HG03039 (cell line): ENCODE measurements around the gene SLC24A3.
"Not testable (repeated sequence)": the region's sequence is repeated elsewhere in the genome, so short reads cannot be mapped to it uniquely, and the experiment has no call there.

ENCODE experiments used
- ATAC-seq: cut with Tn5 transposase; IDR thresholded peaks from one replicate; pipeline ENCODE4 v1.9.1; 2021; ENCODE audit warnings: mild to moderate bottlenecking, moderate library complexity; ENCODE audit not compliant: unreplicated experiment

The SLC24A3 gene

DNA sequence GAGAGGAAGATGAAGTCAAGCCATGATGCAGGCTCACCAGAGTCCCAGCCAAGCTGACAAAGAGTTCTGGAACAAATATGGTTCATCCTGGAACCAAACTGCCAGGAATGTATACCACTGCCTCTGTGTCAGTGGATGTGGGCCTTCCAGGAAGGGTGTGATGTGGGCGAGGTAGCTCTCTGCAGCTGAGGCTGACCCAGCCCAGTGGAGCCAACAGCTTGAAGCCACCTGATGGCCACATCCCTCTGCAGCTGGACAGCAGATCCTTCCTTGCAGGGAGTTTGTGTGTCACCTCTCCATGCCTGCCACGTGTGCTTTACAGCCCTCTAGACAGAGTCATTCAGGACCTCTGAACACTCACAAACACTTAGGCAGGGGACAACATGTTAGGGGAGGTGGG lies 403.6 kb downstream of the SLC24A3 start:
- no peak for ATAC-seq

DNA sequence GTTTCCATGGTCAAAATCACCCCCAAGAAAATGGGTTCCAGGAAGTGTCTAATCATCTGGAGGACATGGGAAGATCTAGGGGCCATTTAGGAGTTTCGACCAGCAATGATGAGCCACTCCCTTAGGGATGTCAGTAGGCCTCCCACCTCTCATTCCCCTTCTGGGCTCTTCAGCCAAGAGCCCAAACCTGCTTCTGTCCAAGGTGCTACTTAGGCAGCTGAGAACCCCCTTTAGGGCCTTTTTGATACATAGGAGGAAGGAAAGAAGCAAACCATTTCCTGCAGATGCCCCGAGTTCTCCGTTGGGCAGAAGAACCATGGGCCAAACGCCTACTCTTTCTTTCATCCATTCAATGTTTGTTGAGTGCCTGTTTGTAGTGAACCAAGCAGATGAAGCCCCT lies 404.2 kb downstream of the SLC24A3 start:
- no peak for ATAC-seq

DNA sequence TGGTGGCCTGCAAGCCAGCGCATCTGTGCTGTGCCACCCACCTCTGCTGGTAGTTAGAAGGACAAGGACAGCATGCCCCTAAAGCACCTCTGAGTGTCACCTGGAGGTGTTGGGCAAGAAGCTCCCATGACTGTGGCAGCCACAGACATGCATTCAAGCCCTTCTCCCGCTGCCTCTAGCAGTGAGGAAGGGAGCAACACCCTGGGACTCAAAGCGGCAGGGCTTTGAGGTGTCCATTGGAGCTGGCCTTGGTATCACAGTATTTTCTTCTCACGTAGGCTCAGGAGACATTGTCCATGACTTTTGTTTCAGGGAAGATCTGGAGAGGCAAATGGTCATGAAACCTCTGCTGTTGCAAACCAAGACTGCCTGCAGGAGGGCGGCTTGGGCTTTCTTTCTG lies 404.8 kb downstream of the SLC24A3 start:
- no peak for ATAC-seq

DNA sequence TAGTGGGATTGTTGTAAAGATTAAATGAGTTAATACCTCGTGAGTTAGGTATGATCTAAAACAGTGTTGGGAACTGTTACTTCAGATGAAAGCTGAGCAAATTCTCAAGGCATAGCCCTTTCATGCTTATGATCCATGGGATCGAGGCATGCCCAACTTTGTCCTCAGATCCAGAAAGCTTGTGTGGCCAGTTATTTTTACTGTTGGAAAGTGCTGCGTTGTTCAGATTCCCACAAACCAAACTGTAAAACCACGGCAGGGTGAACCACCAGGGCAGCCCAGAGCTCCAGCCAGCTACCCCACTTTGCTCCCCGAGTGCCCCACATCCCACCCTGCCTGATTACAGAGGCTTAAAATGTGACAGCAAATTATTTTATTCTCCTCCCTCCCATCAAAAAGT lies 406.3 kb downstream of the SLC24A3 start:
- ATAC-seq, result no peak

DNA sequence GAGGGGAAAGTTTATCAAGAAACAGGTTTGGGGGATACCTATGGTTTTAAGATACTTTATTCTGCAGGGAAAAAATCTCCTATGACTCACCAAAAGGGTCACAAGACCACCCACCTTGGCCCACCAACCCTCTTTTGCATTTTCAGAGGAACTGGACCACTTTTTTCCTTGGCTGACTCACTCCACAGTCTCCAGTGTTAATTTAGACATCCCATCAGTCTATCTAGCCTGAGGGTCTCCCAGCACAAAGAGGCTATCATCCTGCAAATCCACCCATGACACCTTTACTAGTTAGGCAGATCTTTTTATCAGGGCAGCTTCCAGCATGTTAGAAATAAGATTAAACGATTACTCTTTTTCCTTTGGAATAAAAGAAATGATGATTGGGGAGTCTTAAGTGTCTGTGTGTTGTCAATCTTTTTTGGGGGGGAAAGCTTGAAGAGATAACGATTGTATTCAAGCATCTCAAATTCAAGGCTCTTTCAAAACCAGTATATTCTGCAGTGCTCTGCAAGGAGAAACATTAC lies 407.5 kb downstream of the SLC24A3 start:
- no peak for ATAC-seq

DNA sequence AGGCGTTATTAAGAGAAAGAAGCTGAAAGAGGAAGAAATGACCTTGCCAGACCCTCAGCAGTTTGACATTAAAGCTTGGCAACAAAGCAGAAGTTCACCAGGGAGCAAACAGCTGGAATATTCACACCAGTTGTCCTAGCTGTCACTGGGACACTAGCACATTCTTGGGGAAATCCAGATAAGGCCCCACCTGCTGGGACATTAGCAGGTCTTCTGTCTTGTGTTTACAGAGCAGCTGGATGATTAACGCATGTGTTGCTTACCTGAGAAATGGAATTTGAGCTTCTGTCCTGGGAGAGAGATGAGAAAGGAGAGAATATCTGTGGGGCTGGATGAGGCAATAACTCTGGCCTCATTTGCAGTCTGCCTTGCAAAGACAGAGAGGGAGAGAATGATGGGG lies 408.0 kb downstream of the SLC24A3 start:
- no peak for ATAC-seq

DNA sequence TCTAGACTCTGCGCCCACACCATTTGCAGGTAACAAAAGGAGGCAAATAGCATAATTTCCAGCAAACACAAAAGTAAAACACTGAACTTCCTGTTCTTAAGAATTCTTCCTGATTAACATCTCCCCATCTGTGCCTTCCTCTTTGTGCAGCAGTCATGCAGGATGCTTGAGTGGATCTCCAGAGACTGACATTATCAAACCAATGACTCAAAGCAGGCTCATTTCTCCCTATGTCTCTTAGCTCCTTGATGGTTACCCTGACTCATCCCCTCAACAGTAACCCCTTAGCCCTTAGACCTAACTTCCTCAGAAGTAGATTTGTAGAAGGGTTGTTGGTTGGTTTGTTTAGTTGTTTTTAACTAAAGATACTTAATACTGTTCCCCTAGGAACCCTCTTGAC lies 408.6 kb downstream of the SLC24A3 start:
- no peak for ATAC-seq

DNA sequence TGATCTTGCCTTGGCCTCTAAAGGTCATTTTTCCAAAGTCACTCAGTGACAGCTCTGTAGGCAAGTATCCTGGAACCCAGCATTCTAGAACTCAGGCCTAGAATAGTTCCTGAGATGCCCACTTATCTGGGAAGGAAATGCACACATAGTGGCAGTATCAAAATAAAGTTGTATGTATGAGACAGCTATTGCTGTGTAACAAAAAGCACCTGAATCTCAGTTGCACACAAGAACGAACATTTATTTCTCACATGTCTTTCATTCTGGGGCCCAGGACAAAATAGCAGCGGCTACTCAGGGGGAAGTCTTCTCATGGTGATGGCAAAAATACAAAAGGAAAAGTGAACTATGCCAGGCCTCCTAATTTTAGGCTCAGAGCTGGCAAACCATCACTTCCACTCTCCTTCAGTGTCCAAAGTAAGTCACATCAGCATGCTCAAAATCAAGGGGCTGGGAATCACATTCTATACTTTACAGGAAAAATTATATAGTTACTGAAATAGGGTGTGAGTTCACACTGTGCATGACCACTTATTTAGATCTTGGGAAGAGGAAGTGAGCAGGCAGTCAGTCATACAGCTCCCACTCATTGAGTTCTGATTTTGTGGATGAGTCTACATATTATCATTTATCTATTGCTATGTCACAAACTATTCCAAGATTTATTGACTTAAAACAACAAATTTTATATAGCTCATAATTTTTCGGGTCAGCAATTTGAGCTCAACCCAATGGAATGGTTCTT lies 412.0 kb downstream of the SLC24A3 start:
- ATAC-seq, result no peak

DNA sequence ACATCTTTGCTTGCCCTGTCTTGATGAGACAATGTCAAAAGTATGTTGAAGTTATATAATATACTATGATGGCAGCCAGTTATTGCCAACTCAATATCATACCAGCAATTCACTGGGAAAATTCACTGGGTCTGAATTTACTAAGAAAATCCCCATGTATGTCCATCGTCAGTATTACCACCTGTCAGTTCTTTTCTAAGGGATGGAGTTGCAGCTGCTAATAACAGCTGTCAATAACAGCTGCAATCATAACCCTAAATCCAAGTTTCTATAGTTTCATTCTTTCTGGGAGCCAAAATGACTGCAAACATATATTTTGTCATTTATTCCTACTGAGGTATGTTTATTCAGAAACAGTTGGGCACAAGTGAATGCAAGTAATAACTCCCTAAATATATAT lies 413.0 kb downstream of the SLC24A3 start:
- no peak for ATAC-seq

DNA sequence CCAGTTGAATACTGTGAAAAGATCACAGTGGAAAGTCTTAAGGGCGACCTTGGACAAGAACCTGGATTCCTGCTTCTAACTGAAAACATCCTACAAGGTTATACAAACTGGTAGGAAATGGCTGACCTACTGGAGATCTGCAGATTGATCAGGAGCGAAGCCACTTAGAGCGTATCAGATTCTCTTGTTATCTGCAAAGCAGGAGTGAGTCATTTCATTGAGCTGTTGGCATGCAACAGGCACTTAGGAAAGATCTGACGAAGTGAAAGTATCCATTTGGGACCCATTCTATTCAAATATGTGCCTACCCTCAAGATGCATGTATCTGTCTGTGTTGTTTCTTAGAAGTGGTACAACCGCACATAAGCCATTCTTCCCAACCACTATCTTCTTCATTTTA lies 414.5 kb downstream of the SLC24A3 start:
- ATAC-seq, result no peak

DNA sequence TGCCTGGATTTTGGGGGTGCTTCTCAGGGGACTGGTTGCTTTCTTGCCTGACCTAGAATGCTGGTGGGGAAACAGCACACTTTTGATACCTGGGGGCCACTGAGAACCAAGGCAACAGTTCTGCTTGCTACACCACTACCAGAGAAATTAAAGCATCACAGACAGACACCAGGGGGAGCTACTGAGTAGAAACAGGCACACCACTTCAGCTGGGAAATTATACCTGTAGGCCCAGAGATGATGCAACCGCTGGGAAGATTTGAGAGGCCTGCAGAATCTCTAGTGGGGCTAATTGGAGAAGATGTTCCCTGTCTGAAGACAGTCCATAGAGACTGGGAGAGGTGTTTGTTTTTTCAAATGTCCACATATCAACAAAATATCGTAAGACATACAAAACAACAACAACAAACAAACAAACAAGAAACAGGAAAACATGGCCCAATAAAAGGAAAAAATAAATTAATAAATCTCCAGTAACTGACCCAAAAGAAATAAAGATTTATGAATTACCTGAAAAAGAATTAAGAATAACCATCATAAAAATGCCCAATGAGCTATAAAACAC lies 416.2 kb downstream of the SLC24A3 start:
- no peak for ATAC-seq

DNA sequence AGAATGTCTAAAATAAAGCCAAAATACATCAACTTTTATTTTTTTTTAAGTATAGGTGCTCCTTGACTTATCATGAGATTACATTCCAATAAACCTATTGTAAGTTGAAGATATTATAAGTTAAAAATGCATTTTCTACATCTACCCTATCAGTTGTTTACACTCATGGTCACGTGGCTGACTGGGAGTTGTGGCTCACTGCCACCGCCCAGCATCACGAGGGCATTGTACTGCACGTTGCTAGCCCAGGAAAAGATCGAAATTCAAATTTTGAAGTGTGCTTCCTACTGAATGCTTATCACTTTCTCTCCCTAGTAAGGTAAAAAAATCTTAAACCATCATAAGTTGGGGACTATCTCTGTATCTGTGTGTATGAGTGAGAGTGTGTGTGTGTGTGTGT lies 419.0 kb downstream of the SLC24A3 start:
- no peak for ATAC-seq

DNA sequence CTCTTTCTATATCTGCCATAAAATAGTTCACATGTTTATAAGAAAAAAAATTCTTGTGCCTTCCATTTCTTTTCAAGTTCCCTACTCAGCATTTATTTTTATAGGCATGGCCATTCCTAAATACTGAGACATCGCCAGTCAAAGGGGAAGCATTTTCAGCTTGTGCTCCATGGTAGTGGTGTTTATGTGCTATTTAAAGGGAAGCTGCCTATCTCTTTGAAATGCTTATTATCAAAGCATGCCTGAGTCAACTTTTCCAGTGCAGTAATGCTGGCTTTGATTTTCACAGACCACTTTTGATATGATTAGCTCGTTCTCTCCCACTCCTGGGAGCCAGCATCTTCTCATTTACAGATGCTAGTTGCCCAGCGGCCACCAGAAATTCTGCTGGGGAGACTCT lies 421.5 kb downstream of the SLC24A3 start:
- no peak for ATAC-seq

DNA sequence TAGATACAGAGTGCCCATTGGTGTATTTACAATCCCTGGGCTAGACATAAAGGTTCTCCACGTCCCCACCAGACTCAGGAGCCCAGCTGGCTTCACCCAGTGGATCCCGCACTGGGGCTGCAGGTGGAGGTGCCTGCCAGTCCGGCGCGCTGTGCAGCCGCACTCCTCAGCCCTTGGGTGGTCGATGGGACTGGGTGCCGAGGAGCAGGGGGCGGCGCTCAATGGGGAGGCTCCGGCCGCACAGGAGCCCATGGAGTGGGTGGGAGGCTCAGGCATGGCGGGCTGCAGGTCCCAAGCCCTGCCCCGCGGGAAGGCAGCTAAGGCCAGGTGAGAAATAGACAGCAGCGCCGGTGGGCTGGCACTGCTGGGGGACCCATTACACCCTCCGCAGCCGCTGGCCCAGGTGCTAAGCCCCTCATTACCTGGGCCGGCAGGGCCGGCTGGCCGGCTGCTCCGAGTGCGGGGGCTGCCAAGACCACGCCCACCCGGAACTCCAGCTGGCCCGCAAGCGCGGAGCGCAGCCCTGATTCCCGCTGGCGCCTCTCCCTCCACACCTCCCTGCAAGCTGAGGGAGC lies 427.1 kb downstream of the SLC24A3 start:
- not testable (repeated sequence) for ATAC-seq

DNA sequence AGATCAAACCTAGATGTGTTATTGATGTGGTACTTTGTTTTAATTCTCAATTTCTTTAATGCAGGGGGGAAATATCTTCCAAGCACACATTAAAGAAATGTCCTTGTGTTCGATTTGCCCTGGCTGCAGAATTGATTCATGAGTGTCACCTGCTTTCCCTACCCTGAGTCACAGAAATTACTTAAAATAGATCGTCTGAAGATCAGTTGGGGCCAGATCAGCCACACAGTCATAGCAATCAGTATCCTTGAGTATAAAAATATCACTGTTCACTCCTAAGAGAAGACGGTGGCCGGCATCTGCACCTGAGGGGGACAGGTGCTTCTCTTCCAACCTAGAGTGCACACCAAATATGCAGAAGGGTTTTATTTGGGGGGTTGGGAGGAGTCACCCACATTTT lies 430.4 kb downstream of the SLC24A3 start:
- no peak for ATAC-seq

DNA sequence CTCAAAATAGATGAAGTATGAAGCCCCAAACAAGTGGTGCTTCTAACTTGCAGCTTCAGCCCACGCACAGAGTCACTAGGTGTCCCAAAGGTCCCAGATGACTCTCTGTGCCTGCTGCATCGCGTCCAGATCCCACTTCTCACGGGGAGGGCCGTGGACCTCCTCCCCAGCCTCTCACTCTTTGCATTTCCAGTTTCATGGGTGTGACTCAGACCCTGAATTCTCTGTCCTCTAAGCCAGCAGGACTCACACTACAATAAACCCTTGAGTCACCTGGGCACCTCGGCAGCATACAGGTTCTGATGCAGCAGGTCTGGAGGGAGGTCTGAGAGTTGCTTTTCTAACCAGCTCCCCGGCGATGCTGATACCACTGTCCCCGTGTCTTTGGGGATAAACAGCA lies 431.6 kb downstream of the SLC24A3 start:
- ATAC-seq, result no peak

DNA sequence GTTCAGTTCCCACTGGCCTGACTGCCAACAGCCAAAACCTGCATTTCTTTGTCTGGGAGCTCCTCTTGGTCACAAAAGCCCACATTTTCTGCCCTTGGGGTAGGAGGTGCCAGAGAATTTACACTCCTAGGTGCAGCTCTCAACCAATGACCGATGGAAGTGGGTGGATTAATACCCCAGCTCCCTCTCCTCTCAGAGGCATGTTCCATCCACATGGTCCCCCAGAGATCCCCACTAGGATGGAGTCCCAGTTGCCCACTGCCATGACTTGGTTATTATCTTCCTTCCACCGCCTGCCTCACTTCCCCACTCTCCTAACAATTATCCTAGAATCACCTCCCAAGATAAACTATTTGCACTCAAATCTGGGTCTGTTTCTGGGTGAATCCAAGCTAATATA lies 434.5 kb downstream of the SLC24A3 start:
- no peak for ATAC-seq

DNA sequence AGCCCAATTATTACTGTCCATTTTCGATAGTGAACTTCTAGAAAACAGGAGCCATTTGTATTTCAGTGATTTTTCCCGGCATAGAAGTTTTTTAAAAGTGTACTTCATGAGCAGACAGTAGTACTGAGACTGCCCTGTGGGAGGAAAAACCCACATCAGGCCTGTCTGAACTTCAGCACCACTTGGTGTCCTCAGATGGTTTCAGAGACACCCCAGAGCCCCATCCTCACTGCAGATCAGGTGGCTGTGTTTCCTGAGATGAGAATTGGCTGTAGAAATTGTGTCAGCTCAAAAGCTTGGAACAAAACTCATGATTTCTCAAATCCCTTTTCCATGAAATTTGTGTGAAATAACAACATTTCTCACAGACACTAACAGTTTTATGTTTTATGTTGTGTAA lies 435.6 kb downstream of the SLC24A3 start:
- ATAC-seq, result no peak

DNA sequence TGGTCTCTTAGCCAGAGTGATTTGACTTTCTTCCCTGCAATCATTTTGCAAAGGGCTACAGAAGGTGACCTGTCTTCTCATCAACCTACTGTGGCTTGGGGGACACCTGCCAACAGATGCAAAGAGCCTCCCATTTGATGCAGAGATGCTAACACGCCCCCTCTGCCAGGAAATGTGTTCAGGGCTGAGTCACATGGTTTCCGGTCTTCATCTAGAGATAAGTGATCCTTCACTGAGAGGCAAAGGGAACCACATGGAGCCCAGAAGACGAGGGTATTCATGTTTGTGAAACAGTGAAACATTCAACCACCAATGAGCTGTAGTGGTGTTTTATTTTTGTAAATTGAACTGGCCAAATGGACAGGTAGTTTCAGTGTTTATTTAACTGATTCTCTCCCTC lies 436.6 kb downstream of the SLC24A3 start:
- ATAC-seq, result no peak

DNA sequence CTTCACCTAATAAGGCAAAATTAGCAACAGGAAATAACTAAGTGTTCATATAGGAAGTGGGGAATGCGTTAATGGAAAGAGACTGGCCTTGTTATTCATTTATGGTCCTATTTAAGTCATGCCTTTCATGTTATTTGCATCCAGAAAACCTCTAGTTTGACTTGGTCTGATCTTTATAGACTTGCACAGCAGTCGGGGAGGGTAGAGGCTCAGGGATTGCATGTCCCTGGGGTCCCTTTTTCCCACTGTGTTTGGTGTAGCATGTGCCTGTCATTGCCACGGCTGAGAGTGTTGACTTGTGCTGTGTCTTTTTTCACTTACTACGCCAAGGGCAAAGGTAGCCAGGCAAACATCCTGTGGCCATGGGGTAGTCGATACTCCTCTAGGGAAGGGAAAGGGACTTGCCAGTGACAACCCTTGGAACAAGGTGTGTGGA lies 440.2 kb downstream of the SLC24A3 start:
- ATAC-seq, result no peak

DNA sequence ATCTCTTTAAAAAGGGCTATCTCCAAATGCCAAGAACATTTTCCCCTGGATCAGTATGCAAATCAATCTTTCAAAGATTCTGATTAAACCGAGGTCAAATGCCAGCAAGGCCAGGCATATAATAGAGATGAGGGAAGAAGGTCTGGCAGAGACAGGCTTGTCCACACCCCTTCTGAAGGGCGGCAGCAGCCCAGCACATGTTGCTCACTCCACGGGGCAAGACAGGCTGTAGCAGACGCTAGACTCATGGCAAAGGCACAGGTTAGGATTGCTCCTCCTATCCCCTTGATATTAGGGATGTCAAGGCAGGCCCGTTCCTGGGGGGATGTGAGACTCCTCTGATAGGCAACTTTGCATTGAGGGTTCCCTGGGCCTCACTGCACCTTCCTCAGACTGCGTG lies 440.9 kb downstream of the SLC24A3 start:
- ATAC-seq, result no peak

DNA sequence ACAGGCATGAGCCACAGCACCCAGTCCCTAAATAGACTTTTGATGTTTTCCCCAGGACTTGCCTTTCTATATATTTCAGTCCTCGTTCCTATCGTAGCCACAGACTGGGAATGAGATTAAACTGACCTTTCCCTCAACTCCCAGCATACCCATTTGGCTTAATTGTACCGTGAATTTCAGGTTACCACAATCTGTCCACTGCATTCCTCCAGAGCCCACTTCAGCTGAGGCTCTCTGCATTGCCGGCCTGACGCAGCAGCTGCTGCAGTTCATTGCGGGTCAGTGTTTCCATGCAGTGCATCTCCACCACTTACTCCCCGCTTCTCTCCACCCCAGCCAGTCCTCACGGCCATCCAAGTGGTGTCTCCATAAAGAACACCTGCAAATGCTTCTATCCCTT lies 442.5 kb downstream of the SLC24A3 start:
- no peak for ATAC-seq
